Activated CD4-positive, alpha-beta T cell treated with anti-CD3 and anti-CD28 coated beads, Interleukin-2, amount 10 ng/mL, durations not matched to agents 24 days and 14 days (primary cell): ENCODE data around the gene PRODH2. TPM values are rescaled to one million over a fixed set of nuclear protein-coding genes. Genes with fewer than 3 reads are reported as not detected.
A peak's percentile ranks its signal among the peaks of the same experiment; 100 is the strongest.
"Not testable (repeated sequence)": the region's sequence is repeated elsewhere in the genome, so short reads cannot be mapped to it uniquely, and the experiment has no call there.

Experiments used
- DNase-seq: peaks from one replicate; pipeline ENCODE4 v3.0.0; 2022
- H3K27ac Mint-ChIP-seq: one replicate; pipeline ENCODE4 v1.8.0; 2022; ENCODE audit warnings: mild to moderate bottlenecking, mixed read lengths
- H3K27me3 Mint-ChIP-seq: one replicate; pipeline ENCODE4 v1.8.0; 2022; ENCODE audit warnings: mixed read lengths
- H3K36me3 Mint-ChIP-seq: one replicate; pipeline ENCODE4 v1.8.0; 2022; ENCODE audit warnings: low read depth, mild to moderate bottlenecking, mixed read lengths
- H3K4me1 Mint-ChIP-seq: one replicate; pipeline ENCODE4 v1.8.0; 2021; ENCODE audit warnings: mixed read lengths
- H3K4me3 Mint-ChIP-seq: one replicate; pipeline ENCODE4 v1.8.0; 2022; ENCODE audit warnings: mild to moderate bottlenecking, moderate library complexity, mixed read lengths
- H3K9me3 Mint-ChIP-seq: one replicate; pipeline ENCODE4 v1.8.0; 2021; ENCODE audit warnings: mixed read lengths
- intact Hi-C: fragments of 100-400 bp; cut with micrococcal nuclease; formaldehyde crosslinking; loops from one replicate; pipeline ENCODE4 v1.15.1; 2023
- total RNA-seq: library from RNA; stranded (reverse); gene quantifications from 2 replicates; pipeline ENCODE4 v1.2.3, GENCODE V29; 2022

Gene PRODH2
- total RNA-seq, 1 donor from 2014 or later, result not detected

DNA sequence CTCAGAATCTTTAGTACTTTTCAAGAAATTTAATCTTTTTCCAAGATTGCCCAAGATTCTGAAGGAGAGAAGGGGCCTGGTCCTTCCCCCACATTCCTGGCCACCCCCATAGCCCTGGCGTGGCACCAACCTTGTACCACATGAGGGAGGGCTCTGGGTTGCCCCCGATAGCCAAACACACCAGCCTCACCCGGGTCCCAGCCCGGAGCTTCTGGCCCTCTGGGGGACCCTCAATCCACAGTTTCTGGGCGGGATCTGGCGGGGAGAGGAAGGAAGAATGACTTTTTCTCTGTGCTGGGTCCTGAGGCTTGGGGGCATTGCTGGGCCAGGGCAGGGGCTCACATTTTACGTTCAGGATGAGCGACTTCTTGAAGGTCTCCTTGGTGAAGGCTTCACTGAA is 35.3 kb upstream of the PRODH2 start:
- intact Hi-C loops, result no loop called here
- H3K27ac Mint-ChIP-seq, result no peak overlapping the region
- H3K9me3 Mint-ChIP-seq, result no peaks in the 10 kb centered on the region
- H3K36me3 Mint-ChIP-seq, result no peaks in the 10 kb centered on the region
- no peak overlapping the region for H3K4me3 Mint-ChIP-seq
- DNase-seq, result no peak
- H3K27me3 Mint-ChIP-seq, result peaks cover 66% of the 10 kb centered on the region
- H3K4me1 Mint-ChIP-seq, result peaks cover 12% of the 10 kb centered on the region

DNA sequence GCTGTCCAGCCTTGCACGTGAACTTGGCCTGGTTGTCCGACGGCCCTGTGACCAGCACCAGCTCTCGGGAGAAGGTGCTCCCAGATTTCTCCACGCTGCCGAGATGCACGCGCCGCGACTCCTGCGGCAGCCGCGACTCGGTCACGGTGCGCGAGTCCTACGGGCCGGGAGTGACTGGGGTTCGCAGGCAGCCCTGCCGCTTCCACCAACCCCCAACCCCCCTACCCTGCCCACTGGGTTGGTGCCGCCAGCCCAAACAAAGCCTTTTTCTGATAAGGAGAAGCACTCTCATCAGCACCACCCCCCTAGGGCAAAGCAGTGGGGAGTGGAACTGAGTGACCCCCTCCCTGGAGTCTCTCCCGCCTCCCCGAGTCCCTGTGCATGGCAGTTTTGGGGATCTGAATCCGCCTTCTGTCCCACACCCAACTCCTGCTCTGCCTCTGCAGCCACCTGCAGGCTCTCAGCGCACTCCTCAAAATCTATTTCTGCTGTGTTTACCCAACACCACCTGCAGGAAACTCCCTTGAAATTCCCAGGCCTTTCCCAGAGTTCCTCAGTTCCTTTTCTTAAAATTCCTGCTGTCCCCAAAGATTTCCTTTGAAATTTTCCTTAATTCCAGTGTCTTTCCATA is 33.5 kb upstream of the PRODH2 start:
- Mint-ChIP-seq H3K4me3 (no peak overlapping the region), H3K27me3 (peaks cover 61% of the 10 kb centered on the region), H3K36me3 (no peaks in the 10 kb centered on the region), H3K27ac (no peak overlapping the region), H3K9me3 (no peaks in the 10 kb centered on the region), H3K4me1 (peaks cover 12% of the 10 kb centered on the region)
- intact Hi-C loops, result no loop called here
- peak; percentile 58 for DNase-seq

DNA sequence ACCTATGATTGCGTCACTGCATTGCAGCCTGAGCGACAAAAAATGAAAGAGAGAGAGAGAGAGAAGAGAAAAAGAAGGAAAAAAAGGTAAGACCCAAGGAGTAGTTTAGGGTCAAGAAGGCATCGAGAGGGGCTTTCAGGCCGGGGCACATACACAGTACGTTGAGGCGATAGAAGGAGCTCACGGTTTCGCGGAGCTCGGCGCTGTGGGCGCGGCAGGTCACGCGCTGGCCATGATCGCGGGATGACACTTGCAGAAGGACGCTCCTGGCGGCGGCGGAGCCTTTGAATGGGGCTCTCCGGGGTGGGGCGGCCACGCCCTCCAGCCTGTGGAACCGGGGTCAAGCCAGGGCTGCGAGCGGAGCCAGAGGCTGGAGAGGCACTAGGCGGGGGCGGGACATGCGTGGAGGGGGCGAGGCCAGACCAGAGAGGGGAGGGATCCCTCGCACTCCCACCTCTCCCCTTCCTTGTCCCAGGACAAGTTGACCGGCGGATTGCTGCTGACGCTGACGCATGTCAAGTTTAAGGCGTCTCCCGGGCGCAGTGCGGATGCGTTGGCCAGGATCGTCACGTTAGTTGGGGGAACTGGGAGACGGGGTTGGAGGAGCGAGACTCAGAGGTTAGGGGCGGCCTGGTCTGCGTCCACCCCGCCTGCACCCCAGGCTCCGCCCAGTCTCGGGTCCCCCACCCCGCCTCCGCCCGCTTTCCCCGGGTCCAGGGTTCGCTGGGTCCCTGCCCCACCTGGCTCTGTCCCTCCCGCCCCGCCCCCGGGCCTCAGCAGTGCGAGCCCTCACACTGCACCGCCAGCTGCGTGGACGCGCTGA is 32.8 kb upstream of the PRODH2 start:
- Mint-ChIP-seq H3K27me3 (peaks cover 54% of the 10 kb centered on the region), H3K4me1 (peaks cover 12% of the 10 kb centered on the region), H3K27ac (no peak overlapping the region), H3K9me3 (no peaks in the 10 kb centered on the region), H3K4me3 (peak overlapping the region; percentile 66), H3K36me3 (no peaks in the 10 kb centered on the region)
- DNase-seq, result peak; percentile 62
- intact Hi-C loops, result no loop called here

DNA sequence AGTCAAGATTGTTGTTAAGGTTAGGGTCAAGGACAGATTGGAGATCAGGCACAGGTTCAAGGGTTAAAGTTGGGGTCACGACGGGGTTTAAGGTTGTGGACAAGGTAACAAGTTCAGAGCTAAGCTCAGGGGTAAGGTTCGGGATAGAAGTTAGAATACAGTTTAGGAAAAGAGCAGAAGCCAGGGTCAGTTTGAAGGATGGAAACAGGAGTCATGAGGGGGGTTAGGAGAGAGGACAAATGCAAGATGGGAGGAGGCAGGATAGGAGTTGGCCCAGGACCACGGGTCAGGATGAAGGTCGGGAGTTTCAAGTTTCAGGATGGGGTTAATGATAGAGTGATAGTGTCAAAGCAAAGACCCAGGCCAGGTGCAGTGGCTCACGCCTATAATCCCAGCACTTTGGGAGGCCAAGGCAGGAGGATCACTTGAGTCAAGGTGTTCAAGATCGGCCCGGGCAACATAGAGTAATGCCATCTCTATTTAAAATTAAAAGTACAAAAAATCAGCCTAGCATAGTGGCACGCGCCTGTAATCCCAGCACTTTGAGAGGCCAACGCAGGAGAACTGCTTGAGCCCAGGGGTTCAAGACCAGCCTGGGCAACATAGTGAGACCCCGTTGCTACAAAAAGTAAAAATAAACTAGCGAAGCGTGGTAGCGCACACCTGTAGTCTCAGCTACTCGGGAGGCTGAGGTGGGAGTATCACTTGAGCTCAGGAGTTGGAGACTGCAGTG is 32.0 kb upstream of the PRODH2 start:
- Mint-ChIP-seq H3K27me3 (peaks cover 51% of the 10 kb centered on the region), H3K27ac (no peak overlapping the region), H3K36me3 (no peaks in the 10 kb centered on the region), H3K9me3 (no peaks in the 10 kb centered on the region), H3K4me1 (peaks cover 12% of the 10 kb centered on the region), H3K4me3 (peak overlapping the region; percentile 66)
- no peak for DNase-seq
- intact Hi-C loops, result no loop called here

DNA sequence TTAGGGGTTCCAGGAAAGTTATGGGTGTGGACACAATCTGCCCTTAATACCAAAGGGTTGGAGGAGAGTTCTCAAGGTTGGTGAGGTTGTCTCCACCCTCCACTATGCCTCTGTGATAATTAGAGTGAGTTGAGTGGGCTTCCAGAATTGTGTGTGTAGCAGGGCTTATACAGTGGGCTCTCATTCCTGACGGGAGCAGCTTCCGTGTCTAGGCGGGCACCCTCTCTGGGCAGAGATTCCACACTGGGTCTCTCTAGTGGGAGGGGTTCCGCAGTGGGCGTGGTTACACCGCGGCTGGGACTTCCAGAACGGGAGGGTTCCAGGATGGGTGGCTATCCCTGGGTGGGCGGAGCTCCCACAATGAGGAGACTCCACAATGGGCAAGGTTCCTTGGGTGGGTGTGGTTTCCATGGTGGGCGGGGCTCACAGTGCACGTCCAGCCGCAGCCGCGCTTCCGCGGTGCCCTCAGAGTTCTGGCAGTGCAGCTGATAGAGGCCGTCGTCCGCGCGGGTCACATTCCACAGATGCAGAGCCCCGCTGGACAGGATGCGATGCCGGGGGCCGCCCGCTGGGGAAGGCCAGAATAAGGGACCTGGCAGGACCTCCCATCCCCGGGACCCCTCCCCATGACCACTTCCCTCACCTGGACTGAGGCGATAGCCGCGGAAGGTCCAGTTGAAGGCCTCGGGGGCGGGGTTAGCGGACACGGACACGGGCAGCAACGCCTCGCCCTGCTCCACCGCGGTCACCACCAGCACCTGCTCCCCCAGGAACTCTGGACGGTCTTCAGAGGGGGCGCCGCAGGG is 31.2 kb upstream of the PRODH2 start:
- intact Hi-C loops, result no loop called here
- Mint-ChIP-seq H3K4me1 (peaks cover 12% of the 10 kb centered on the region), H3K4me3 (no peak overlapping the region), H3K36me3 (no peaks in the 10 kb centered on the region), H3K9me3 (no peaks in the 10 kb centered on the region), H3K27me3 (peaks cover 48% of the 10 kb centered on the region), H3K27ac (no peak overlapping the region)
- peak; percentile 65 for DNase-seq

DNA sequence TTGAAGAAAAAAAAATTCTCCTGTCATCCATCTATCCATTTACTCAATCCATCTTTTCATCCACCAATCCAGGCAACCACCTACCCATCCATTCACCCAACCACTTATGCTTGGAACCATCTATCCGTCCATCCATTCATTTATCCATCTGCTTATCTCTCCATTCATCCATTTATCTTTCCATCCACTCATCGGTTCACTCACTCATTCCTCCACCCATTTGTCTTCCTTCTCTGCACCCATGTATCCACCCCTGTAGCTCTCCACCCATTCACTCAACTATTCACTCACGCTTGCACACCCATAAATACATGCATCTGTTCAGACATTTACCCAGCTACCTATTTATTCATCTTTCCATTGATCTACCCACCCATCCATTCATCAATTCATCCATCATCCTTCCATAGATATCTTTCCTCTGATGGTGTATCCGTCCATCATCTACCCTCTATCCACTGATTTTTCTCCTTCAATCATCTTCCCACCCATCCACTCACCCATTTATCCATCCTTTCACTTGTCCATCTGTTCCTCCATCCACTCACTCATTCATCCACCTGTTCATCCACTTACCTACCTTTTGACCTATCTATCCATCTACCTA is 30.1 kb upstream of the PRODH2 start:
- DNase-seq, result no peak
- no peaks in the 10 kb centered on the region for H3K9me3 Mint-ChIP-seq
- peaks cover 12% of the 10 kb centered on the region for H3K4me1 Mint-ChIP-seq
- peaks cover 42% of the 10 kb centered on the region for H3K27me3 Mint-ChIP-seq
- H3K4me3 Mint-ChIP-seq, result no peak overlapping the region
- H3K36me3 Mint-ChIP-seq, result no peaks in the 10 kb centered on the region
- intact Hi-C loops, result no loop called here
- no peak overlapping the region for H3K27ac Mint-ChIP-seq

DNA sequence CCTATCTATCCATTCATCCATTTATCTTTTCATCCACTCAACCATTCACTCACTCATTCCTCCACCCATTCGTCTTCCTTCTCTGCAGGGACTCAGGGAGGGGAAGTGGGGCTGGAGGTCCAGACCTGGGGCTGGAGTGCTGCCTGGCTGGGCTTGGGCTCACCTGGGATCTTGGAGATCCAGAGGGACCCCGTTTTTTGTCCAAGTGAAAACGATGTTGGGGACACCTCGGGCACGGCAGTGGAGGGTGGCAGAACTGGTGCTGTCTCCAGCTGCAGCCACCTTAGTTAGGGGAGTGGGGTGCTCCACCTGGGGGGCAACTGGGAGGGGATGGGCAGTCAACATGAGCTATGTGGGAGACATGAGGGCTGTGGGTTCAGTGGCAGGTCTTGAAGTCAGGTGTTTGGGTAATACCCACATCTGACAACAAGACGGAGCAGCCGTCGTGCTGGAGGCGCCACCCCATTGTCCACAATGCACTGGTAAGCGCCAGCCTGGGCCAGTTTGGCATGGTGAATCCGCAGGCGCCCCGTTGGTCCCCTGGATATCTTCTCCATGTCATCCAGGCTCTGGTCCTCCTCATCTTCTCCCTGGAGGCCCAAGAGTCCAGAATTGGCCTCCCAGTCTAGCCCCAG is 29.4 kb upstream of the PRODH2 start:
- H3K27me3 Mint-ChIP-seq, result peaks cover 41% of the 10 kb centered on the region

DNA sequence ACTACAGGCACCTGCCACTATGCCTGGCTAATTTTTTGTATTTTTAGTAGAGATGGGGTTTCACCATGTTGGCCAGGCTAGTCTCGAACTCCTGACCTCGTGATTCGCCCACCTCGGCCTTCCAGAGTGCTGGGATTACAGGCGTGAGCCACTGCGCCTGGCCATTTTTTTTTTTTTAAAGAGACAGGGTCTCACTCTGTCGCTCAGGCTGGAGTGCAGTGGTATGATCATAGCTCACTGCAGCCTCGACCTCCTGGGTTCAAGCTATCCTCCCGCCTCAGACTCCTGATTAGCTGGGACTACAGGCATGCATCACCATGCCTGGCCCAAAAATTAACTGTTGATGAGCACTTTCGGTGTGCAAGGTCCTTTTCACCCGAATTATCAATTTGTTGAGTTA is 23.5 kb upstream of the PRODH2 start:
- H3K27ac Mint-ChIP-seq, H3K4me3 Mint-ChIP-seq, H3K9me3 Mint-ChIP-seq, H3K36me3 Mint-ChIP-seq, DNase-seq, H3K4me1 Mint-ChIP-seq, intact Hi-C loops: not testable (repeated sequence)
- H3K27me3 Mint-ChIP-seq, result peaks cover 11% of the 10 kb centered on the region

More for the DNA sequence above, 29.4 kb upstream of the PRODH2 start:
- Mint-ChIP-seq H3K4me3 (no peak overlapping the region), H3K36me3 (no peaks in the 10 kb centered on the region), H3K4me1 (peaks cover 12% of the 10 kb centered on the region), H3K27ac (no peak overlapping the region), H3K9me3 (no peaks in the 10 kb centered on the region)
- no peak for DNase-seq
- intact Hi-C loops, result no loop called here

DNA sequence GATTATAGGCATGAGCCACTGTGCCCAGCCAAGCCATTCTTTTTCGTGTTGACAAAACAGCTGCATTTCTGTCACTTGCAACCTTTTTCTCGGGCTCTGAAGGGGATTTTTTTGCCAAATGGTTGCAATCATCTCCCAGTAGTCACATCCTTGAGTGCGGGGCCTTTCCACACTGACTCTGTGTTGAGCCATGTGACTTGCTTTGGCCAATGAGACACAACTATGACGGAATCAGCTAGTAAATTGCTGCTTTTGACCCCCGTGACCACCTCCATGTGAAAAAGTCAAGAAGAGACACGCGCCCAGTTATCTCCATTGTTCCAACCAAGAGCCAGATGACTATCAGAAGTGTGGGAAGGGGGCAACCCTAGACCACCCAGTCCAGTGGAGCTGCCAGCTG is 21.3 kb upstream of the PRODH2 start:
- no peak for DNase-seq
- Mint-ChIP-seq H3K4me3 (no peak overlapping the region), H3K9me3 (no peaks in the 10 kb centered on the region), H3K27me3 (peaks cover 11% of the 10 kb centered on the region), H3K27ac (no peak overlapping the region), H3K4me1 (no peaks in the 10 kb centered on the region), H3K36me3 (no peaks in the 10 kb centered on the region)
- intact Hi-C loops, result no loop called here

DNA sequence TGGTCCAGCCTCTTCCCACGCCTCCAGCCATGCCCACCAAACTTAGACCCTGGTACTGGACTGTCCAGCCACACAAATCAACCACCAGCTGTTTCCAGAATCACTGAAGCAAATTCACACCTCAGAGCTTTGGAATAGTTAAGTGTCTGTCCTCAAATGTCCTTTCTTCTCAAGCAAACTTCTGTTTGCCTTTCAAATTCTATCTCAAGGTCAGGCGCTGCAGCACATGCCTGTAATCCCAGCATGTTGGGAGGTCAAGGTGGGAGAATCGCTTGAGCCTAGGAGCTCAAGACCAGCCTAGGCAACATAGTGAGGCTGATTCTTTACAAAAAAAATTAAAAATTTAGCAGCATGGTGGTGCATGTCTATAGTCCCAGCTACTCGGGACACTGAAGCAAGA is 19.4 kb upstream of the PRODH2 start:
- Mint-ChIP-seq H3K4me1 (no peaks in the 10 kb centered on the region), H3K27ac (no peak overlapping the region), H3K36me3 (no peaks in the 10 kb centered on the region), H3K9me3 (no peaks in the 10 kb centered on the region), H3K4me3 (no peak overlapping the region), H3K27me3 (peaks cover 11% of the 10 kb centered on the region)
- intact Hi-C loops, result no loop called here
- no peak for DNase-seq

DNA sequence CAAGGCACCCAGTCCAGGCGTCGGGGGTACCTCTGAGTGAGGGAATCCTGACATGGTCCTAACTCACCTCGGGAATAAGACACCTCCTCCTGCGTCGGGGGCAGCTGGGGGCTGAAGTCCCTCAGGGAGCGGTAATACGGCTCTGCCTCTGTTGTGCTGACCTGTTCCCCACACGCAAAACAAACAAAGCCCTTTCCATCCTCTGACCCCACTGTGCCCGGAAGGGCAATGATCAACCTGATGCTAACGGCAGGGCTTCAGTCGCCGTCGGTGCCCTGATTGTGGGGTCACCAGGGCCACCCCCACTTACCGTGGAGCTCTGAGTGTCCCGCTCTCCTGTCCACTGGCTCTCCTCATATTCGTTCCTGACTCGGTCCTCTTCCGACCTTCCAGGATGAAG is 18.3 kb upstream of the PRODH2 start:
- H3K4me1 Mint-ChIP-seq, result no peaks in the 10 kb centered on the region
- no peaks in the 10 kb centered on the region for H3K9me3 Mint-ChIP-seq
- peaks cover 10% of the 10 kb centered on the region for H3K27me3 Mint-ChIP-seq
- intact Hi-C loops, result no loop called here
- no peak overlapping the region for H3K4me3 Mint-ChIP-seq
- DNase-seq, result no peak
- no peak overlapping the region for H3K27ac Mint-ChIP-seq
- no peaks in the 10 kb centered on the region for H3K36me3 Mint-ChIP-seq

DNA sequence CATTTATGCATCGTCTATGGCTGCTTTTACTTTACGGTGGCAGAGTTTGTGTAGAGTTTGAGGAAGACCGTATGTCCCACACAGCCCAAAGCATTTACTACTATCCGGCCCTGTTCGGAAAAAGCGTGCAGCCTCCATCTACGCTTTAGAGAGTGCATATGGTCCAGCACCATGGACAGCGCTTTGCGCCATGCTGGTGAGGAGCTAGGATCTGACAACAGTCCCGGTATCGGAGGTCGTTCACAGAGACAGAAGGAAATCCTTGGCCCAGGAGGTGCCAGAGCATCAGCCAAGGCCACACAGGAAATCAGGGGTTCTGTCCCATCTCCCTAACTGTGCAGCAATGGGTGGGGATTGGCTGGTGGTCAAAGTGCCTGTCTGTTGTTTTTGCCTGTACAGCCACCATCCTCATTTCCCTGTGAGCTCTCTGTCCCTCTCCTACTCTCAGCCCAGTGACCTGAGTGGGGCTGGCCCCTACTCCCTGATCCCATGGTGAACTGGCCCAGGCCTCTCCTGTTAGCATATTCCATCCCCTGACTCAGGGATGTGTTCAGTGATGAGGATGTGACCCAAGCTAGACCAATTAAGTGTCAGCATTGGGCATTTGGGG is 16.2 kb upstream of the PRODH2 start:
- intact Hi-C loops, result no loop called here
- Mint-ChIP-seq H3K27ac (no peak overlapping the region), H3K4me1 (no peaks in the 10 kb centered on the region), H3K9me3 (no peaks in the 10 kb centered on the region), H3K27me3 (peaks cover 8% of the 10 kb centered on the region), H3K36me3 (no peaks in the 10 kb centered on the region), H3K4me3 (no peak overlapping the region)
- peak; percentile 90 for DNase-seq
